Activated effector memory CD4-positive, alpha-beta T cell treated with anti-CD3 and anti-CD28 coated beads, Interleukin-2, amount 50 U/mL, for 16 hours (primary cell): ENCODE results near the gene ZNF724.
"Not testable (repeated sequence)": the region's sequence is repeated elsewhere in the genome, so short reads cannot be mapped to it uniquely, and the experiment has no call there.

Experiments used
- DNase-seq: peaks from one replicate; pipeline ENCODE4 v3.0.0-alpha.2; 2020

The ZNF724 gene

GRCh38 chr19:23249911-23250649, at the start of gene ZNF724:
Gene ZNF724 (minus strand): TSS chr19:23250394. CDS start chr19:23250242, 152 bp downstream.
- peak; percentile 95 for DNase-seq

GRCh38 chr19:23294141-23294540, 43.9 kb upstream of the ZNF724 start:
- no peak for DNase-seq

- DNase-seq = not testable (repeated sequence)
Observed at GRCh38 chr19:23289966-23290365, 39.8 kb upstream of the ZNF724 start.

GRCh38 chr19:23287620-23288019, 37.4 kb upstream of the ZNF724 start:
- DNase-seq = no peak

GRCh38 chr19:23286477-23286876, 36.3 kb upstream of the ZNF724 start:
- peak; percentile 43 for DNase-seq

GRCh38 chr19:23285948-23286347, 35.8 kb upstream of the ZNF724 start:
- DNase-seq = peak; percentile 31

- DNase-seq = peak; percentile 12
Observed at GRCh38 chr19:23285326-23285725, 35.1 kb upstream of the ZNF724 start.

GRCh38 chr19:23283925-23284324, 33.7 kb upstream of the ZNF724 start:
- DNase-seq = peak; percentile 86

GRCh38 chr19:23281663-23282276, 31.6 kb upstream of the ZNF724 start:
- DNase-seq = peak; percentile 12

GRCh38 chr19:23278118-23278517, 27.9 kb upstream of the ZNF724 start:
- DNase-seq = not testable (repeated sequence)

GRCh38 chr19:23273590-23274412, 23.6 kb upstream of the ZNF724 start:
- peak; percentile 97 for DNase-seq

- peak; percentile 68 for DNase-seq
Observed at GRCh38 chr19:23273022-23273589, 22.9 kb upstream of the ZNF724 start.

- DNase-seq = peak; percentile 17
Observed at GRCh38 chr19:23263870-23264590, 13.8 kb upstream of the ZNF724 start.

- peak; percentile 28 for DNase-seq
Observed at GRCh38 chr19:23263396-23263795, 13.2 kb upstream of the ZNF724 start.

- peak; percentile 21 for DNase-seq
Observed at GRCh38 chr19:23262920-23263319, 12.7 kb upstream of the ZNF724 start.

- peak; percentile 16 for DNase-seq
Observed at GRCh38 chr19:23261496-23262020, 11.4 kb upstream of the ZNF724 start.

GRCh38 chr19:23260956-23261355, 10.8 kb upstream of the ZNF724 start:
- DNase-seq = peak; percentile 6

GRCh38 chr19:23259961-23260360, 9.8 kb upstream of the ZNF724 start:
- peak; percentile 3 for DNase-seq

- DNase-seq = no peak
Observed at GRCh38 chr19:23255700-23256099, 5.5 kb upstream of the ZNF724 start.

- no peak for DNase-seq
Observed at GRCh38 chr19:23254141-23254910, 4.1 kb upstream of the ZNF724 start.

- not testable (repeated sequence) for DNase-seq
Observed at GRCh38 chr19:23253256-23253655, 3.1 kb upstream of the ZNF724 start.
